ENCODE measurements around the gene KRTCAP2.
"Not testable (repeated sequence)": the region's sequence is repeated elsewhere in the genome, so short reads cannot be mapped to it uniquely, and the experiment has no call there.

The KRTCAP2 gene

GRCh38 chr1:155198547-155198906 is 25.4 kb upstream of the KRTCAP2 start:
- DNase-seq = no peak

GRCh38 chr1:155197901-155198546 is 24.9 kb upstream of the KRTCAP2 start:
- no peak for DNase-seq

- no peak for DNase-seq
Observed at GRCh38 chr1:155196893-155197638, 24.0 kb upstream of the KRTCAP2 start.

GRCh38 chr1:155196103-155196892 is 23.2 kb upstream of the KRTCAP2 start:
- DNase-seq = no peak

GRCh38 chr1:155195201-155196102 is 22.3 kb upstream of the KRTCAP2 start:
- DNase-seq = peak; percentile 41

- not testable (repeated sequence) for DNase-seq
Observed at GRCh38 chr1:155193991-155194240, 20.8 kb upstream of the KRTCAP2 start.

- peak; percentile 90 for DNase-seq
Observed at GRCh38 chr1:155193275-155193990, 20.3 kb upstream of the KRTCAP2 start.

- peak; percentile 80 for DNase-seq
Observed at GRCh38 chr1:155192346-155193274, 19.5 kb upstream of the KRTCAP2 start.

GRCh38 chr1:155191904-155192303 is 18.8 kb upstream of the KRTCAP2 start:
- DNase-seq = no peak

- not testable (repeated sequence) for DNase-seq
Observed at GRCh38 chr1:155189926-155190325, 16.8 kb upstream of the KRTCAP2 start.

GRCh38 chr1:155188268-155188667 is 15.2 kb upstream of the KRTCAP2 start:
- DNase-seq = no peak

GRCh38 chr1:155187456-155187891 is 14.4 kb upstream of the KRTCAP2 start:
- DNase-seq = no peak

- no peak for DNase-seq
Observed at GRCh38 chr1:155186794-155187455, 13.8 kb upstream of the KRTCAP2 start.

- no peak for DNase-seq
Observed at GRCh38 chr1:155186067-155186793, 13.1 kb upstream of the KRTCAP2 start.

- no peak for DNase-seq
Observed at GRCh38 chr1:155185783-155186066, 12.6 kb upstream of the KRTCAP2 start.

- no peak for DNase-seq
Observed at GRCh38 chr1:155184835-155185782, 12.0 kb upstream of the KRTCAP2 start.

GRCh38 chr1:155184351-155184811 is 11.3 kb upstream of the KRTCAP2 start:
- DNase-seq = no peak

GRCh38 chr1:155183775-155184221 is 10.7 kb upstream of the KRTCAP2 start:
- DNase-seq = no peak

Data from NCI-H146 (cell line).